ENCODE measurements around the gene B4GALT1. TPM values are rescaled to one million over a fixed set of nuclear protein-coding genes. Genes with fewer than 3 reads are reported as not detected.

B4GALT1 gene
- total RNA-seq, 4 donors from 2014 or later = 51.6 to 74.4 (median 65.3) TPM

DNA sequence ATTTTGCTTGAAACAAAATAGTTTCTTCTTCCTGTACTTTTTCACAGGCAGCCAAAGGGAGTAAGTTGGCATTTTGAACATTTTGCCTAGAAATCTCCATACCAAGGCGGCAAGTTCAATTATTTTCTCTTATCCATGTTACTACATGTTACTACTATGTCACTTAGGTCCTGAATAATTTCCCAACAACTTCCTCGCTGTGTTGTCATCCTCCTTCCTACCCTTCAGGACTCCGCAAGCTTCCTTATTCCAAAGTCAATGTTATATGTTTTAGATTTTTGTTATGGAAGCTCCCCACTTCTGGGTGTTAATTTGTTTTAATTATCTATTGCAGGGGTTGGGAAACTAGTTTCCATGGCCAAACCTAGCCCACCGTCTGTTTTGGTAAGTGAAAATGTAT is 9.9 kb upstream of the B4GALT1 start:
- DNase-seq (ENCODE audit: low spot score in 2 of 2) = no peak
- Histone ChIP-seq H3K4me1 (no peaks in the 10 kb centered on the region), H3K36me3 (no peaks in the 10 kb centered on the region), H3K9me3 (no peaks in the 10 kb centered on the region), H3K27me3 (no peaks in the 10 kb centered on the region), H3K4me3 (no peak overlapping the region), H3K27ac (no peak overlapping the region)
- no peak for TF ChIP-seq EP300 (IDR thresholded peaks at IDR 0.05)
- TF ChIP-seq POLR2A (IDR thresholded peaks at IDR 0.05) = no peak
- TF ChIP-seq CTCF (IDR thresholded peaks at IDR 0.05) = no peak
- WGBS, 2 donors = 85 to 88% methylated on average over 4 of the region's 4 CpGs

GRCh38 chr9:33175649-33176325 is 8.7 kb upstream of the B4GALT1 start:
- WGBS, 2 donors = 86 to 89% methylated on average over 6 of the region's 6 CpGs

GRCh38 chr9:33172256-33173238 is 5.4 kb upstream of the B4GALT1 start:
- TF ChIP-seq EP300 (IDR thresholded peaks at IDR 0.05) (no peak), POLR2A (IDR thresholded peaks at IDR 0.05) (no peak)
- peaks cover 0 to 9% (median 6%) of the 10 kb centered on the region in 4 donors for H3K4me1 ChIP-seq
- DNase-seq (ENCODE audit: low spot score in 2 of 2) = no peak
- 80 to 84% methylated on average over 8 of the region's 8 CpGs for WGBS, 2 donors
- no peaks in the 10 kb centered on the region for H3K27me3 ChIP-seq
- H3K27ac ChIP-seq = no peak overlapping the region
- no peaks in the 10 kb centered on the region for H3K9me3 ChIP-seq
- H3K36me3 ChIP-seq = no peaks in the 10 kb centered on the region
- H3K4me3 ChIP-seq = no peak overlapping the region

More at GRCh38 chr9:33175649-33176325, 8.7 kb upstream of the B4GALT1 start:
- no peak for DNase-seq (ENCODE audit: low spot score in 2 of 2)
- Histone ChIP-seq H3K4me3 (no peak overlapping the region), H3K27me3 (no peaks in the 10 kb centered on the region), H3K36me3 (no peaks in the 10 kb centered on the region), H3K9me3 (no peaks in the 10 kb centered on the region), H3K27ac (no peak overlapping the region), H3K4me1 (no peaks in the 10 kb centered on the region)
- TF ChIP-seq POLR2A (IDR thresholded peaks at IDR 0.05) = no peak
- TF ChIP-seq CTCF (IDR thresholded peaks at IDR 0.05) = no peak
- no peak for TF ChIP-seq EP300 (IDR thresholded peaks at IDR 0.05)

- Histone ChIP-seq H3K27ac (no peak overlapping the region), H3K4me1 (peaks cover 0 to 11% (median 6%) of the 10 kb centered on the region in 4 donors), H3K27me3 (no peaks in the 10 kb centered on the region), H3K4me3 (no peak overlapping the region), H3K36me3 (no peaks in the 10 kb centered on the region), H3K9me3 (no peaks in the 10 kb centered on the region)
- TF ChIP-seq CTCF (IDR thresholded peaks at IDR 0.05) (peak in 4 of 5 experiments; percentile 10 to 46 (median 18)), POLR2A (IDR thresholded peaks at IDR 0.05) (no peak), EP300 (IDR thresholded peaks at IDR 0.05) (peak in 1 of 2 donors; percentile 26)
- WGBS, 2 donors = 67 to 69% methylated on average over 11 of the region's 11 CpGs
- peak in 1 of 2 donors; percentile 46 for DNase-seq (ENCODE audit: low spot score in 2 of 2)
These were observed 3.6 kb upstream of the B4GALT1 start for GRCh38 chr9:33170464-33171415.
